ENCODE results near the gene JPH3.

DNA sequence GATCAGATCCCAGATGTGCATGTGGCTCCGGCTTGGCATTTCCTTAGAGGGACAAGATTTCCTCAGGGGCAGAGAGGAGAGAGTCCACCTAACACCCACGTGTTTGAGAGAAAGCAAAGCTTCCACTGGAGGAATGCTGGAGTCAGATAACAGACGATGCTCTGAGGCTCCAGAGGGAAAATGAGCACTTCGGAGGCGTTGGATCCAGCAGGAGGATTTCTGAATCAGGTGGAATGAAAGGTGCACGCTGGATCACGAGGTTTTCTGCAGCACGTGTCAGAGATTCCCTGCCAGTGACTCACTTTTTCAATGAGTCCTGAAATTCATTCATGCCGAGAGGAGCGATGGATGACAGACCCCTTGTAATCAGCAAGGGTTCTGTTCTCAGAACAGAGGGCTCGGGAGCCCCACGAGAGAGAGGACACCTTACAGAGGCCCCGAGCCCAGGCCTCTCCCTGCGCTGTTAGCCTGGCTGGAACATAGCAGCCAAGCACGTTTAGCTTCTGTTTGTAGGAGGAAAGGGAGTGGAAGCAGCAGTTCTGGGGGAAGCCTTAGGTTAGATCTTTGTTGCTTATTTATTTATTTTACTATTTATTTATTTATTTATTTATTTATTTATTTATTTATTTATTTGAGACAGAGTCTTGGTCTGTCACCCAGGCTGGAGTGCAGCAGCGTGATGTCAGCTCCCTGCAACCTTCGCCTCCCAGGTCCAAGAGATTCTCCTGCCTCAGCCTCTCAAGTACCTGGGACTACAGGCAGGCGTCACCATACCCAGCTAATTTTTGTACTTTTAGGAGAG is 49.3 kb upstream of the JPH3 start:
- TF ChIP-seq POLR2A (IDR thresholded peaks at IDR 0.05) (no peak), POLR2AphosphoS5 (IDR thresholded peaks at IDR 0.05) (no peak)
- TF ChIP-seq, protein P1, sequence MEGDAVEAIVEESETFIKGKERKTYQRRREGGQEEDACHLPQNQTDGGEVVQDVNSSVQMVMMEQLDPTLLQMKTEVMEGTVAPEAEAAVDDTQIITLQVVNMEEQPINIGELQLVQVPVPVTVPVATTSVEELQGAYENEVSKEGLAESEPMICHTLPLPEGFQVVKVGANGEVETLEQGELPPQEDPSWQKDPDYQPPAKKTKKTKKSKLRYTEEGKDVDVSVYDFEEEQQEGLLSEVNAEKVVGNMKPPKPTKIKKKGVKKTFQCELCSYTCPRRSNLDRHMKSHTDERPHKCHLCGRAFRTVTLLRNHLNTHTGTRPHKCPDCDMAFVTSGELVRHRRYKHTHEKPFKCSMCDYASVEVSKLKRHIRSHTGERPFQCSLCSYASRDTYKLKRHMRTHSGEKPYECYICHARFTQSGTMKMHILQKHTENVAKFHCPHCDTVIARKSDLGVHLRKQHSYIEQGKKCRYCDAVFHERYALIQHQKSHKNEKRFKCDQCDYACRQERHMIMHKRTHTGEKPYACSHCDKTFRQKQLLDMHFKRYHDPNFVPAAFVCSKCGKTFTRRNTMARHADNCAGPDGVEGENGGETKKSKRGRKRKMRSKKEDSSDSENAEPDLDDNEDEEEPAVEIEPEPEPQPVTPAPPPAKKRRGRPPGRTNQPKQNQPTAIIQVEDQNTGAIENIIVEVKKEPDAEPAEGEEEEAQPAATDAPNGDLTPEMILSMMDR (IDR thresholded peaks at IDR 0.05): no peak
